DOHH2 (cell line): ENCODE measurements around the gene TOB2.

Experiments
- H3F3A ChIP-seq: fragments of 200-600 bp; sonication (generic), shearing (Covaris generic); 2 replicates; pipeline ENCODE4 v1.6.0; 2016; ENCODE audit warnings: antibody characterized with exemption, mild to moderate bottlenecking; ENCODE audit not compliant: control insufficient read depth, insufficient read depth
- H3K27ac ChIP-seq: fragments of 200-600 bp; sonication (generic); 2 replicates; pipeline ENCODE4 v1.5.1; 2014; ENCODE audit warnings: low read depth, mild to moderate bottlenecking, low read length, moderate library complexity
- H3K27me3 ChIP-seq: fragments of 200-600 bp; sonication (generic); 2 replicates; pipeline ENCODE4 v1.6.1; 2014; ENCODE audit warnings: mild to moderate bottlenecking, low read length, mixed read lengths; ENCODE audit not compliant: control insufficient read depth
- H3K36me3 ChIP-seq: fragments of 200-600 bp; sonication (generic); 2 replicates; pipeline ENCODE4 v1.6.1; 2014; ENCODE audit warnings: mild to moderate bottlenecking, low read length, moderate library complexity, mixed read lengths; ENCODE audit not compliant: control insufficient read depth
- H3K4me1 ChIP-seq: fragments of 200-600 bp; sonication (generic); 2 replicates; pipeline ENCODE4 v1.6.1; 2014; ENCODE audit warnings: mild to moderate bottlenecking, low read length, mixed read lengths; ENCODE audit not compliant: control insufficient read depth
- H3K4me2 ChIP-seq: fragments of 200-600 bp; sonication (generic); 2 replicates; pipeline ENCODE4 v1.6.0; 2014; ENCODE audit warnings: mild to moderate bottlenecking, low read length, moderate library complexity
- H3K4me3 ChIP-seq: fragments of 200-600 bp; sonication (generic); 2 replicates; pipeline ENCODE4 v1.5.1; 2014; ENCODE audit warnings: mild to moderate bottlenecking, low read length, mixed read lengths
- H3K79me2 ChIP-seq: fragments of 200-600 bp; sonication (generic); 2 replicates; pipeline ENCODE4 v1.6.1; 2014; ENCODE audit warnings: mild to moderate bottlenecking, low read length, mixed read lengths; ENCODE audit not compliant: control insufficient read depth
- H3K9me2 ChIP-seq: fragments of 200-600 bp; sonication (generic); replicated peaks from 2 replicates; pipeline ENCODE4 v1.6.1; 2014; ENCODE audit warnings: mild to moderate bottlenecking, low read length, mixed read lengths; ENCODE audit not compliant: control insufficient read depth
- H3K9me3 ChIP-seq: fragments of 200-600 bp; sonication (generic); 2 replicates; pipeline ENCODE4 v1.6.1; 2014; ENCODE audit warnings: antibody characterized with exemption, low read length, mixed read lengths; ENCODE audit not compliant: control insufficient read depth, insufficient read depth
- H4K20me1 ChIP-seq: fragments of 200-600 bp; sonication (generic); 2 replicates; pipeline ENCODE4 v1.6.0; 2014; ENCODE audit warnings: low read depth, mild to moderate bottlenecking, antibody characterized with exemption, low read length, moderate library complexity; ENCODE audit not compliant: control insufficient read depth, insufficient read depth
- CTCF ChIP-seq: fragments of 200-600 bp; sonication (generic); IDR thresholded peaks from one replicate; pipeline ENCODE4 v1.5.1; 2014; ENCODE audit warnings: antibody characterized with exemption, mild to moderate bottlenecking, low read depth, low read length; ENCODE audit not compliant: poor library complexity, severe bottlenecking
- EZH2phosphoT487 ChIP-seq: fragments of 200-600 bp; sonication (generic); IDR thresholded peaks from 2 replicates; pipeline ENCODE4 v1.6.1; 2017; ENCODE audit warnings: borderline replicate concordance, mild to moderate bottlenecking, antibody characterized with exemption, low read length, moderate library complexity, mixed read lengths

The TOB2 gene

GRCh38 chr22:41397143-41397811 lies 49.3 kb downstream of the TOB2 start:
- Histone ChIP-seq H3K4me1 (peaks cover 4% of the 10 kb centered on the region; the same call in 1 of the 2 replicates), H3K36me3 (peaks cover 14% of the 10 kb centered on the region; the same call in 1 of the 2 replicates), H3K9me3 (no peaks in the 10 kb centered on the region), H3F3A (no peaks in the 10 kb centered on the region), H3K4me2 (no peak overlapping the region), H3K27me3 (no peaks in the 10 kb centered on the region), H3K4me3 (no peak overlapping the region), H3K27ac (no peak overlapping the region), H3K79me2 (no peaks in the 10 kb centered on the region), H3K9me2 (no peaks in the 10 kb centered on the region), H4K20me1 (no peaks in the 10 kb centered on the region)
- TF ChIP-seq EZH2phosphoT487 (no peak), CTCF (no peak)

GRCh38 chr22:41395531-41396240 lies 50.9 kb downstream of the TOB2 start:
- peaks cover 18% of the 10 kb centered on the region; the same call in 1 of the 2 replicates for H3K36me3 ChIP-seq
- H3K4me2 ChIP-seq, result no peak overlapping the region
- no peaks in the 10 kb centered on the region for H4K20me1 ChIP-seq
- no peaks in the 10 kb centered on the region for H3K4me1 ChIP-seq
- no peak overlapping the region for H3K4me3 ChIP-seq
- H3K79me2 ChIP-seq, result no peaks in the 10 kb centered on the region
- H3K9me3 ChIP-seq, result no peaks in the 10 kb centered on the region
- TF ChIP-seq CTCF (no peak), EZH2phosphoT487 (no peak)
- no peaks in the 10 kb centered on the region for H3K9me2 ChIP-seq
- H3F3A ChIP-seq, result no peaks in the 10 kb centered on the region
- no peak overlapping the region for H3K27ac ChIP-seq
- H3K27me3 ChIP-seq, result no peaks in the 10 kb centered on the region

GRCh38 chr22:41394012-41394356 lies 52.6 kb downstream of the TOB2 start:
- TF ChIP-seq EZH2phosphoT487 (no peak), CTCF (no peak)
- no peaks in the 10 kb centered on the region for H3K4me1 ChIP-seq
- H3K9me2 ChIP-seq, result no peaks in the 10 kb centered on the region
- no peaks in the 10 kb centered on the region for H3F3A ChIP-seq
- no peak overlapping the region for H3K27ac ChIP-seq
- H3K79me2 ChIP-seq, result no peaks in the 10 kb centered on the region
- no peak overlapping the region for H3K4me2 ChIP-seq
- no peaks in the 10 kb centered on the region for H3K9me3 ChIP-seq
- H4K20me1 ChIP-seq, result no peaks in the 10 kb centered on the region
- H3K4me3 ChIP-seq, result no peak overlapping the region
- H3K36me3 ChIP-seq, result peaks cover 18% of the 10 kb centered on the region; the same call in 1 of the 2 replicates
- no peaks in the 10 kb centered on the region for H3K27me3 ChIP-seq
